SK-N-SH treated with all-trans-retinoic acid at 6 μM for 48 hours (cell line): ENCODE results near the gene RNFT2.

Experiments
- ATAC-seq: fragments of 200-7000 bp; cut with Tn5 transposase; 3 replicates; pipeline ENCODE4 v1.9.1; 2020; ENCODE audit warnings: mild to moderate bottlenecking, moderate library complexity
- ARNTL ChIP-seq: fragments of 450-650 bp; formaldehyde crosslinking; IDR thresholded peaks from 2 replicates; pipeline ENCODE4 v1.5.0; 2020; ENCODE audit warnings: low read depth, mild to moderate bottlenecking, moderate library complexity, borderline replicate concordance
- BACH2 ChIP-seq: fragments of 250-450 bp; sonication (Bioruptor Pico); IDR thresholded peaks from 2 replicates; pipeline ENCODE4 v1.9.0; 2021; ENCODE audit warnings: mild to moderate bottlenecking, borderline replicate concordance
- CREB5 ChIP-seq: fragments of 250-450 bp; sonication (Bioruptor Pico); IDR thresholded peaks from 2 replicates; pipeline ENCODE4 v1.5.1; 2020; ENCODE audit warnings: low read depth, mild to moderate bottlenecking, moderate library complexity
- CSDC2 ChIP-seq: fragments of 250-450 bp; sonication (Bioruptor Pico); IDR thresholded peaks from 2 replicates; pipeline ENCODE4 v1.5.0; 2020; ENCODE audit warnings: mild to moderate bottlenecking, moderate library complexity
- ESRRG ChIP-seq: fragments of 250-450 bp; sonication (Bioruptor Pico); IDR thresholded peaks from 2 replicates; pipeline ENCODE4 v1.6.1; 2021; ENCODE audit warnings: mild to moderate bottlenecking
- GLIS3 ChIP-seq: fragments of 250-450 bp; sonication (Bioruptor Pico); IDR thresholded peaks from 2 replicates; pipeline ENCODE4 v1.5.0; 2020; ENCODE audit warnings: mild to moderate bottlenecking, moderate library complexity
- ISL1 ChIP-seq: fragments of 250-450 bp; sonication (Bioruptor Pico); IDR thresholded peaks from 2 replicates; pipeline ENCODE4 v2.1.2; 2022; ENCODE audit warnings: mild to moderate bottlenecking, moderate library complexity
- OSR1 ChIP-seq: fragments of 250-450 bp; sonication (Bioruptor Pico); IDR thresholded peaks from 2 replicates; pipeline ENCODE4 v1.8.0; 2022; ENCODE audit warnings: moderate library complexity, mild to moderate bottlenecking, inconsistent platforms
- PATZ1 ChIP-seq: fragments of 250-450 bp; sonication (Bioruptor Pico); IDR thresholded peaks from 2 replicates; pipeline ENCODE4 v1.8.0; 2020; ENCODE audit warnings: mild to moderate bottlenecking, moderate library complexity, borderline replicate concordance
- POU6F1 ChIP-seq: fragments of 250-450 bp; sonication (Bioruptor Pico); IDR thresholded peaks from 2 replicates; pipeline ENCODE4 v1.8.0; 2021; ENCODE audit warnings: low read depth, mild to moderate bottlenecking, moderate library complexity, borderline replicate concordance
- PPARA ChIP-seq: fragments of 250-450 bp; sonication (Bioruptor Pico); IDR thresholded peaks from 2 replicates; pipeline ENCODE4 v1.5.0; 2020; ENCODE audit warnings: mild to moderate bottlenecking, borderline replicate concordance
- RARB ChIP-seq: fragments of 250-450 bp; sonication (Bioruptor Pico); IDR thresholded peaks from 2 replicates; pipeline ENCODE4 v1.8.0; 2021; ENCODE audit warnings: mild to moderate bottlenecking, moderate library complexity
- SNAI2 ChIP-seq: fragments of 250-450 bp; sonication (Bioruptor Pico); IDR thresholded peaks from 2 replicates; pipeline ENCODE4 v1.5.0; 2020; ENCODE audit warnings: mild to moderate bottlenecking, moderate library complexity
- TCF4 ChIP-seq: fragments of 250-450 bp; sonication (Bioruptor Pico); IDR thresholded peaks from 2 replicates; pipeline ENCODE4 v1.8.0; 2021; ENCODE audit warnings: mild to moderate bottlenecking, moderate library complexity, borderline replicate concordance
- TOX ChIP-seq: fragments of 250-450 bp; sonication (Bioruptor Pico); IDR thresholded peaks from 2 replicates; pipeline ENCODE4 v1.8.0; 2021; ENCODE audit warnings: mild to moderate bottlenecking, moderate library complexity, borderline replicate concordance
- ZC3H10 ChIP-seq: fragments of 250-450 bp; sonication (Bioruptor Pico); IDR thresholded peaks from 2 replicates; pipeline ENCODE4 v1.5.1; 2021; ENCODE audit warnings: mild to moderate bottlenecking, moderate library complexity
- ZFP3 ChIP-seq: fragments of 250-450 bp; sonication (Bioruptor Pico); IDR thresholded peaks from 2 replicates; pipeline ENCODE4 v1.5.0; 2020; ENCODE audit warnings: mild to moderate bottlenecking, moderate library complexity
- ZFP30 ChIP-seq: fragments of 450-650 bp; formaldehyde crosslinking; IDR thresholded peaks from 2 replicates; pipeline ENCODE4 v1.5.0; 2022; ENCODE audit warnings: mild to moderate bottlenecking, moderate library complexity
- ZNF70 ChIP-seq: fragments of 450-650 bp; formaldehyde crosslinking; IDR thresholded peaks from 2 replicates; pipeline ENCODE4 v1.5.0; 2020; ENCODE audit warnings: mild to moderate bottlenecking, moderate library complexity
- ZNF8 ChIP-seq: fragments of 450-650 bp; formaldehyde crosslinking; IDR thresholded peaks from 2 replicates; pipeline ENCODE4 v1.5.0; 2020; ENCODE audit warnings: mild to moderate bottlenecking, moderate library complexity

RNFT2 gene

GRCh38 chr12:116722245-116722644 lies 15.9 kb upstream of the RNFT2 start (continued):
- no peak for TF ChIP-seq PATZ1 (CRISPR knock-in tag)

GRCh38 chr12:116726694-116727093 lies 11.4 kb upstream of the RNFT2 start:
- no peak for ATAC-seq
- TF ChIP-seq RARB (CRISPR knock-in tag) (no peak), GLIS3 (CRISPR knock-in tag) (no peak), CSDC2 (CRISPR knock-in tag) (no peak), SNAI2 (no peak), BACH2 (CRISPR knock-in tag) (no peak), OSR1 (no peak), ARNTL (CRISPR knock-in tag) (no peak), ZNF8 (no peak), ESRRG (no peak), ZFP3 (CRISPR knock-in tag) (no peak), ZNF70 (CRISPR knock-in tag) (no peak), TCF4 (CRISPR knock-in tag) (no peak), POU6F1 (CRISPR knock-in tag) (no peak), ISL1 (CRISPR knock-in tag) (no peak)

- TF ChIP-seq ZC3H10 (CRISPR knock-in tag) (no peak), POU6F1 (CRISPR knock-in tag) (no peak), PPARA (CRISPR knock-in tag) (no peak), ISL1 (CRISPR knock-in tag) (no peak), ZFP30 (CRISPR knock-in tag) (no peak), SNAI2 (no peak), ZFP3 (CRISPR knock-in tag) (no peak), ARNTL (CRISPR knock-in tag) (no peak)
- ATAC-seq = no peak
These were observed 10.9 kb upstream of the RNFT2 start for GRCh38 chr12:116727261-116727660.

- TF ChIP-seq PPARA (CRISPR knock-in tag) = no peak
- TF ChIP-seq ZNF70 (CRISPR knock-in tag) = no peak
- no peak for TF ChIP-seq TCF4 (CRISPR knock-in tag)
- TF ChIP-seq TOX = no peak
- TF ChIP-seq CSDC2 (CRISPR knock-in tag) = no peak
- no peak for TF ChIP-seq POU6F1 (CRISPR knock-in tag)
- TF ChIP-seq ZNF8 = no peak
- no peak for TF ChIP-seq ESRRG
- no peak for TF ChIP-seq CREB5 (CRISPR knock-in tag)
- ATAC-seq = no peak
These were observed 10.2 kb upstream of the RNFT2 start for GRCh38 chr12:116727891-116728290.
